Activated gamma-delta T cell treated with Interleukin-2 at 50 U/mL for 16 hours (primary cell): Measurements from ENCODE around the gene PARP15.
"Not testable (repeated sequence)": the region's sequence is repeated elsewhere in the genome, so short reads cannot be mapped to it uniquely, and the experiment has no call there.

Experiments used
- DNase-seq: peaks from one replicate; pipeline ENCODE4 v3.0.0-alpha.2; 2020

PARP15 gene

DNA sequence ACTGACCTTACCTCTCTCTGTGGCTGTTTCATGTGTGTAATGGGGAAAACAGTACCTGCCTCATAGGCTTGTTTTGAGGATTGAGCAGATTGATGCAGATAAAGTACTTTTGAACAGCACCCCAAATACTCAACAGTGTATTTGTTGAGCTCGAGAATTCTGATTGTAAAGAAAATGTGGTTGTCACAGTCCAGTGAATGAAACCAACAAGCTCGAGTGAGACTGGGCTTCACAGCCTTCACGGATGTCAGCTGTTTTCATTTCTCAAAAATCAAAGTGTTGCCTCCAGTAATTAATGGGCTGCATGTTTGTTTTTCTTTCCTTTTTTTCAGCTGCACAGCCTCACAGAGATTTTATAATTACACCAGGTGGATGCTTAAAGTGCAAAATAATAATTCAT is 43.7 kb downstream of the PARP15 start:
- no peak for DNase-seq

DNA sequence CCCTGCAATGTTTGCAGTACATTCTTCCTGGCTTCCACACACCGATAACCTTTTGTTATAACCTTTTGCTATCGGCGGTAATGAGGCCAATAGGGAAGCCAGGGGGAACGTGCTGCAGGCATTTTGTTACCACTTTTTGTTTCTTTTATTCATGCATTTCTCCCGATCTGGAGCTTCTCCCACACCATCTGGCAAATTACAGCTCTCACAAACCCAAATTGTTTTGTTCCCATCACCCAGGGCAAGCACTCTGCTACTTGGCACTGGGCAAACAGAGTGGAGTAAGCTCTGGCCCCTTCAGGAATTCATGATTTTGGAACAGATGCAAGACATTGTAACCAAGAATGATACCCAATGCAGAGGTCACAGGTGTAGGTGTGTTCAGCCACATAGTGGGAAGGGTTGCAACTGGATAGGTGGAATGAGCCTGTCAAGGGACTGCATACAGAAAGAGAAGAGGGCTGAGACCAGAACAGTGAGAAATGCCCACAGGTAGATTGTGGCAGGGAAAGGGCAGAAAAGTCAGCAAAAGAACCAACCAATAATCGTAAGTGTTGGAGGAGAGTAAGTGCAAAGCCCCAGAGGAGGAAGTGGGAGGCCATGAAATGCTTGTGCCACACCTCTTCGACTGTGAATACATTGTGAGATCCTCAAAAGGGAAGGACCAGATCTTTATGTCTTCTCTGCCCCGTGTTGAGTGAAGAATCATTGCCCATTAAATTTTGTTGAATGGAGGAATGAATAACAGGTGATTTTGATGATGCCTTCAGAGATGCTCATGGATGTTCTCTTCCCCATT is 45.8 kb downstream of the PARP15 start:
- DNase-seq: no peak

DNA sequence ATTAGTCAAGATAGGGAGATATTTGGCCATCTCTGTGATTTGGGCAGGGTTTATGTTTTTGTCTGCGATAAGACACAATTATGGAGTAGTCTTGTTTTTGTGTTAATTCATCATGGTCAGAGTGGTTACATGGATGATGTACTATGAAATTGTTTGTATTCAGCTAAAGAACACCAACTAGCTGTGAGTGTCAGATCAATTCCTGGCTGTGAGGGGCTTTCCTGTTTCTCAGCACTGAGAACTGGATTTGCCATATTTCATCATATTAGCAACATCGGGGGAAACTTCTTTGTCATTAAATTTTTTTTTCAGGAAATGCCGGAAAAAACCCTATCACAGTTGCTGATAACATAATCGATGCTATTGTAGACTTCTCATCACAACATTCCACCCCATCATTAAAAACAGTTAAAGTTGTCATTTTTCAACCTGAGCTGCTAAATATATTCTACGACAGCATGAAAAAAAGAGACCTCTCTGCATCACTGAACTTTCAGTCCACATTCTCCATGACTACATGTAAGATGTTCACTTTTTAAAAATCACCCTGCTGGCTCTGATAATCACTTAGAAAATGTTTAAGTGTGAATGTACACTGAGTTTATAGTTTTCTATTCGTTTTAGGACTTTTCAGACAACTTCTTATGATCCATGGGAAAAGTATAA is 49.2 kb downstream of the PARP15 start:
- no peak for DNase-seq

DNA sequence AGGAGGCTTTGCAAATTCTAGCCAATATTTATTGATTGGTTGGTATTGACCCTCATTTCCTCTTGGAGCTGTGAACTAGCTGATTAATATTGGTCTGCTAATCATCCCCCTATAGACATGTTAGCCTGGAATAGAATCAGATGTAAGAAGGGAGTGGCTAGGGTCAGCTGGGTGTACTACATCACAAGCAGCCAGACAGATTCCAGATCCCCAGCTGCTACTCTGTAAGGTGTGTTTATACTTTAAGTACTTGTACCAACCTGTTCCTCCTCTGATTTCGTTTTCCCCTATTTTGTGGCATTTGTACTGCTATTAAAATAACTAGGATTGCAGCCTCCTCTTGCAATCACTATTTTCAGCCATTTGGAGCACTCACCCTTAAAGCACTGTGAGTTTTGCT is 49.9 kb downstream of the PARP15 start:
- DNase-seq: no peak

DNA sequence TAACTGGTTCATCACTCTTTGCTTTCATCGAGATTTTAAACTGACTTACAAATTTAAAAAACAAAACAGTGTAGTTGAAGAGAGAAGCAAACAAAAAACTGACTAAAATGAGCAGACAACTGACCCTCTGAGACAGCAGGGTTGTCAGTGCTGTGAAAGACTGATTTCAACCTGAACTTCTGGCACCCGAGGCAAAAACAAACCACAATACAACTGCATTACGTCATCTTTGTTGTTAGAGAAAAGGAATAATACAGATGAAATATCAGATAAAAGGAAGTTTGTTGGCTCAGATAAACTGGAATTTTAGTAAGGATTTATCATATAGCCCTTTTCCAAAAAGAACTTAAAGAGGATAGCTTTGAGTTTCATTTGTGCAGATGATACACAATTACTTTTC is 51.1 kb downstream of the PARP15 start:
- no peak for DNase-seq

DNA sequence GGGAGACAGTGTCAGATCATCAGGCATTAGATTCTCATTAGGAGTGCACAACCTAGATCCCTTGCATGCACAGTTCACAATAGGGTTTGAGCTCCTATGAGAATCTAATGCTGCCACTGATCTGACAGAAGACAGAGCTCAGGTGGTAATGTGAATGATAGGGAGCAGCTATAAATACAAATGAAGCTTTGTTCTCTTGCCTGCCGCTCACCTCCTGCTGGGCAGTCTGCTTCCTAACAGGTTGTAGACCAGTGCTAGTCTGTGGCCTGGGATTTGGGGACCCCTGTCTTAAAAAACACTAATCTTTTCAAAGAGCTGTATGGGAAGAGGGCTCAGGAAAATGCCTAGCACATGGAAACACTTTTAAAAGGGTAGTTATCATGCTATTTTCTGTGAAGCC is 52.3 kb downstream of the PARP15 start:
- no peak for DNase-seq

DNA sequence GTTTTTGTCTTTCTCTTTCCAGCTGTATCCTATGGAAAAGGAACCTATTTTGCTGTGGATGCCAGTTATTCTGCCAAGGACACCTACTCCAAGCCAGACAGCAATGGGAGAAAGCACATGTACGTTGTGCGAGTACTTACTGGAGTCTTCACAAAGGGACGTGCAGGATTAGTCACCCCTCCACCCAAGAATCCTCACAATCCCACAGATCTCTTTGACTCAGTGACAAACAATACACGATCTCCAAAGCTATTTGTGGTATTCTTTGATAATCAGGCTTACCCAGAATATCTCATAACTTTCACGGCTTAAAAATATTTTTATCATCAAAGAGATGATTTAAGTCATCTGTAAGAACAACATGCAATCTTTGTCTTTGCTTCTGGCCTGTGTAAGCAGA is 58.3 kb downstream of the PARP15 start:
- no peak for DNase-seq

DNA sequence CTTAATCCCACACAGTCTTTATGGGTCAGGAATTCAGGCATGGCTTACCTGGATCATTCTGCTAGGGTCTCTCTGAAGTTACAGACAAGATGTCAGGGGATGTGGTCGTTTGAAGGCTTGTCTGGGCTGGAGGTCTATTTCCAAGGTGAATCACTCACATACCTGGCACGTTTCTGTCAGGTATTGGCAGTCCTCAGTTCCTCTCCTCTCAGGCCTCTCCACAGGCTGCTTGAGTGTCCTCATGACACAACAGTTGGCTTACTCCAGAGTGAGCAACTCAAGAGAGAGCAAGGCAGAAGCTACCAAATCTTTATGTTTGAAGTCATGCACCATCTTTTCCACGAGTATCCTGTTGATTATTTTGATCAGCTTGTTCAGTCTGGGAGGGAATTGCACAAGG is 59.2 kb downstream of the PARP15 start:
- no peak for DNase-seq

DNA sequence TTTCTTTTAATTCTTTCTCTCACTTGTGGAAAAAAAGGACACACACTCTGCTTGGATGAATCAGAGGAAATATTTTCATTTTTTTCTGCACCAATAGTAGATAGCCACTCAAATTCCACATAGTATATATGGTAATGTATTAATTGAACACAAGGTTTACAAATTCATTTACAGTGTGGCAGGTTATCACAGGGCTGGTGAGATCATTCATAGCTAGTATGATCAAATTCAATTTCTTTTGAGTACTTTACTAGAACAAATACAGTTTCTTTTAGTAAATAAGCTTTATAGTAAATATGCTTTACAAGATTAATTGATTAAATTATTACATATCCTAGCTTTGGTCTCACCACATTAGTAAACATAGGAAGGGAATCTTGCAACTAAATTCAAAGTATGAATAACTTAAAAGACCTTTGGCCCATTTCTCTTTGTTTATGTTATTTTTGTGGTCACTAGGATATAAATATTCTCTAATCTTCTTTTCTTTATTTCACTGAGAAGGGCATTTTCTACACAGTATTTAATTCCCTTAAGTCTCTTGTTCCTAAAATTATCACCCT is 63.1 kb downstream of the PARP15 start:
- DNase-seq: no peak

DNA sequence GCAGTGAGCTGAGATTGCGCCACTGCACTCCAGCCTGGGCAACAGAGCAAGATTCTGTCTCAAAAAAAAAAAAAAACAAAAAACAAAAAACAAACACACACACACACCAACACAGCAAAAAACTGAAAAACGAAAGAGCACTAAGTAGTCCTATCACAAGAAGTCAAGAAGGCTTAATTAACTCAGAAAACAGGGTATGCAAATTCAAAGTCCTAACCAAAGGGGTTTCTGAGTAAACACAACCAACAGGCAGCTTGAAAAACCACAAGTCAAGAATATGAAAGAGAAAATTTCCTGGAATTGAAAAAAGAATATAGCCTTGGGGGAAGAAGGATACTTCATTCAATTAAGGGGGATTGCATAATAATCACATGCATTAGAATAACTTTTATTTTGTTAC is 65.5 kb downstream of the PARP15 start:
- no peak for DNase-seq

DNA sequence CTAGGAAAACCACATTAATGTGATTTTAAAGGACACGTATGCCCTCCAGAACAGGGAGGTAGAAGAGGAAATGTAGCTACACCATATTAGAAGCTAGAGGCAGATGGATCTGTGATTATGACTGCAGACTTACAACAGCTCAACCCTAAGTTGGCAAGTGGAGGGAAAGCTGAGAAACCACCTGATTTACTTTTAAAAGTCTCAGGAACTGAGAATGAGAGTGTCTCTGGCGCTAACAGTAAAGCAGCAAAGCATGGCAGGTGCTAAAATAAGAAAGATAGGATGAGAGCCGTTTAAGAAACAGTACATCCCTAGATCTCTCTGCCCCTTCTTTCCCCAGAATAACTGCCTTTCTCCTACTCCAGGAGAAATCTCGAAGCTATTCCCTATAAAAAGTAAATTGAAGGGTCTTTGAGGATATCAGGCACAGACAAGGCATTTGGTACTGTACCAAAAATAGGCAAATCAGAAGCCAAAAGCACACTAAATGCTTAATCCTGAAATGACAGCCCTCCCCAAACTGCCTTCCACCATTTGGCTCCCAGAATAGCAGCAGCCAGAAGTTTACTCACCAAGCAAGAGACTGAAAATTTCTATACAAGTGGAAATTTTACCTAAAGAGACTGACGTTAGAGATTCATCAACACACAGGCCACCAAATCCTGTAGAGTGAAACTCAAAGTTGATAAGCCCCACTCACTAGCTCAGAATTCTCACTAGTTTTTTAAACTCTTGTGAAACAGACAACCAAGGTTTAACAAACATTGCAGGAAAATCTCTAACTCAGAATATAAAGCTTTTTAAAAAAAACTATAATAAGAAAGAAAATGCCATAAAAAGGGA is 68.9 kb downstream of the PARP15 start:
- DNase-seq: no peak

DNA sequence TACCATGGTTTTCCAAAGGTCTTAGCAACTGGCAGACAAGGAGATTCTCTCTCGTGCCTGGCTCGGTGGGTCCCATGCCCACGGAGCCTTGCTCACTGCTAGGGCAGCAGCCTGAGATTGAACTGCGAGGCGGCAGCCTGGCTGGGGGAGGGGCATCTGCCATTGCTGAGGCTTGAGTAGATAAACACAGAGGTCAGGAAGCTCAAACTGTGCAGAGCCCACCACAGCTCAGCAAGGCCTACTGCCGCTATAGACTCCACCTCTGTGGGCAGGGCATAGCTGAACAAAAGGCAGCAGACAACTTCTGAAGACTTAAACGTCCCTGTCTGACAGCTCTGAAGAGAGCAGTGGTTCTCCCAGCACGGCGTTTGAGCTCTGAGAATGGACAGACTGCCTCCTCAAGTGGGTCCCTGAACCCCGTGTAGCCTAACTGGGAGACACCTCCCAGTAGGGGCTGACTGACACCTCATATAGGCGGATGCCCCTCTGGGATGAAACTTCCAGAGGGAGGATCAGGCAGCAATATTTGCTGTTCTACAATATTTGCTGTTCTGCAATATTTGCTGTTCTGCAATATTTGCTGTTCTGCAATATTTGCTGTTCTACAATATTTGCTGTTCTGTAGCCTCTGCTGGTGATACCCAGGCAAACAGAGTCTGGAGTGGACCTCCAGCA is 73.9 kb downstream of the PARP15 start:
- peak; percentile 11 for DNase-seq

DNA sequence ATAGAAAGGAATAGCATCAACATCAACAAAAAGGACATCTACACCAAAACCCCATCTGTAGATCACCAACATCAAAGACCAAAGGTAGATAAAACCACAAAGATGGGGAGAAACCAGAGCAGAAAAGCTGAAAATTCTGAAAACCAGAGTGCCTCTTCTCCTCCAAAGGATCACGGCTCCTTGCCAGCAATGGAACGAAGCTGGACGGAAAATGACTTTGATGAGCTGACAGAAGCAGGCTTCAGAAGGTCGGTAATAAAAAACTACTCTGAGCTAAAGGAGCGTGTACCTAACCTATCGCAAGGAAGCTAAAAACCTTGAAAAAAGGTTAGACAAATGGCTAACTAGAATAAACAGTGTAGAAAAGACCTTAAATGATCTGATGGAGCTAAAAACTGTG is 74.5 kb downstream of the PARP15 start:
- not testable (repeated sequence) for DNase-seq

DNA sequence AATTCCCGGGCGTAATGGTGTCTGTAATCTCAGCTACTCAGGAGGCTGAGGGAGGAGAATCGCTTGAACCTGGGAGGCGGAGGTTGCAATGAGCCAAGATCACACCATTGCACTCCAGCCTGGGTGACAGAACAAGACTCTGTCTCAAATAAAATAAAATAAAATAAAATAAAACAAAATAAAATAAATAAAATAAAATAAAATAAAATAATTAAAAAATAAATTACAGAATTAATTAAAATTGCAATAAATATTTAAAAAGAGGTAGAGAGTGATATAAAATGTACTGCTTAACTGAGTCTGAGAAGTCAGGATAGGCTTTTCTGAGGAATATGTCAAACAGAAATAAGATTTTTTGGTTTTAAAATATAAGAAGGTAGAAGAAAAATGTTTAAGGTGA is 80.9 kb downstream of the PARP15 start:
- DNase-seq: not testable (repeated sequence)

DNA sequence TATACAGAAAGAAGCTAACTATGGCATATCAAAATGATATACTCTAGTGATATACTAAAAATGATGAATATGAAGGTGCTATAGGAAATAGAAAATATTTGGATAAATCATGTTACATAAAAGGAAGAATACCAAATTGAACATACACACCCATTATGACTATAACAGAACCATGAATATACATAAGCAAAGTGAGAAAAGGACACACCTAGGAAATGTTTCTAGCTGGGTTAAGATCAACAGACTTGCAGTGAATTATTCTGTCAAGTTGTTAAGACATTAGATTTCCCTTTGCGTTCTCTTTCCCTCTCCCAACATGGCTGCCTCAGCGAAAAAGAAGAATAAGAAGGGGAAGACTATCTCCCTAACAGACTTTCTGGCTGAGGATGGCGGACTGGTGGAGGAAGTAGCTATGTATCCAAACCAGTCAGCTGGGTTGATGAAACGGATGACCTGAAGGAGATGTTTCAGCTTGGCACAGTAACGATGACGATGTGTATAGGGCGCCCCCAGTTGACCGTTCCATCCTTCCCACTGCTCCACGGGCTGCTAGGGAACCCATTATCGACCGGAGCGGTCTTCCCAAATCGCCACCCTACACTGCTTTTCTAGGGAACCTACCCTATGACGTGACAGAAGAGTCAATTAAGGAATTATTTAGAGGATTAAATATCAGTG is 83.0 kb downstream of the PARP15 start:
- DNase-seq: no peak

DNA sequence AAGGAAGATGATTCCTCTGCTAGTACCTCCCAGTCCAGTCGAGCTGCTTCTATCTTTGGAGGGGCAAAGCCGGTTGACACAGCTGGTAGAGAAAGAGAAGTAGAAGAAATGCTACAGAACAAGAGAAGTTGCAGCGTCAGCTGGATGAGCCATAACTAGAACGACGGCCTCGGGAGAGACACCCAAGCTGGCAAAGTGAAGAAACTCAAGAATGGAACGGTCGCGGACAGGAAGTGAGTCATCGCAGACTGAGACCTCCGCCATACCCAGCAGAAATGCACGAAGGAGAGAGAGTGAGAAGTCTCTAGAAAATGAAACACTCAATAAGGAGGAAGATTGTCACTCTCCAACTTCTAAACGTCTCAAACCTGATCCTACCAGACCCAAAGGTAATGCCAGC is 84.2 kb downstream of the PARP15 start:
- DNase-seq: no peak

DNA sequence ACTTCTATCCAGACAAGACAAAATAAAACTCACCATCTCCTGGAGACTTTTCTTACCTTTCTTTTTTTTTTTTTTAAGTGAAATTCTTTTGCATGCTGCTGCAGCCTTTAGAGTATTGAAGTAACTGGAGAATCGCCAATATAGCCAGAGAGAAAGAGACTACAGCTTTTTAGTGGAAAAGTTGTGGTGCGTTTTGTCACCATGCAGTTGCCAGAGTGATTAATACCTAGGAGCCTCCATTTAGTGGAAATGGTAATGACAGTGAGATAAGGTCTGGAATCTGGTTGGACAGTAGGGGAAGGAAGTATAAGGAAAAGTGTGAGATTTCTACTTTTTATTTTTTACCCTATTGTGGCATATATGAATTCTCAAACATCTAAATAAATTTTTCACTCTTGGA is 85.1 kb downstream of the PARP15 start:
- no peak for DNase-seq

DNA sequence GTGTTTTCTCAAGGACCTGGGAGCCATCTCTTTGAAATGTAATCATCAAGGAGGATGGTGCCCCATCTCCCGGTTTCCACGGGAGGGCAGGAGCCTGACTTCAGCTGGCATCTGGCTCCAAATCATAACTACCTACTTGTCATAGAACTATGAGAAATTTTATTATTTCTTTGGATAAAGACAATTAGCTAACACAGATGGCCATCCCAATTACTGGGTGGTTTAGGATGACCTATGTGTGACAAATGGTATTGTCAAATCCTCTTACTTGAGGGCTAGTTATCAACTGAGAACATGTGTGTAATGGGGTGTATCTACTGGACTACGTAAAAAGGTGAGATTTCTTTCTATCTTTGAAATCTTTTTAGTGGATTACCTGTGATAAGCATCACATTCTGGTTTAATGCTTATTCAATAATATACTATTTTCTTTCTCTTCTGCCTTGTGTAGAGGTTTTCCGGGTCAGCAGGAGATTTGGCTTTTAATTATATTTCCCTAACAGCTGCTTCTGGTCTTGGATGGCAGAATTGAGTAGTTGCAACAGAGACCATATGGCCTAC is 87.9 kb downstream of the PARP15 start:
- DNase-seq: no peak

DNA sequence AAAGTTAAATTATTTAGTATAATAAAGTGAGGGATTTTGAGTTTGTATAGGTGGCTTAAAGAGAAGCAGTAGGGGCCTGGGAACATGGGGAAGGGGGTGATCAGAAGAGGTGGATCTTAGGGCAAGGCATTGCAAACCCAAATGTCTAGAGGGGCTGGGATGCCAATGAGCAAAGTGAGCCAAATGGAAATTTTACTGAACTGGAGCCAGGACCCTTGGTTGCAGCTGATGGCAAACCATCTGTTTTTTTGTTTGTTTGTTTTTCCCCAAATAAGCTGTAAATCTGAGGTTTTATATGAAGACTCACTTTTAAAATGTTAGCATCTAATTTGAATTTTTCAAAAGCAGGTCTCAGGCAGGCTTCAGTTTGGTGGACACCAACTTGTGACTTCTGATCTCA is 88.4 kb downstream of the PARP15 start:
- no peak for DNase-seq

DNA sequence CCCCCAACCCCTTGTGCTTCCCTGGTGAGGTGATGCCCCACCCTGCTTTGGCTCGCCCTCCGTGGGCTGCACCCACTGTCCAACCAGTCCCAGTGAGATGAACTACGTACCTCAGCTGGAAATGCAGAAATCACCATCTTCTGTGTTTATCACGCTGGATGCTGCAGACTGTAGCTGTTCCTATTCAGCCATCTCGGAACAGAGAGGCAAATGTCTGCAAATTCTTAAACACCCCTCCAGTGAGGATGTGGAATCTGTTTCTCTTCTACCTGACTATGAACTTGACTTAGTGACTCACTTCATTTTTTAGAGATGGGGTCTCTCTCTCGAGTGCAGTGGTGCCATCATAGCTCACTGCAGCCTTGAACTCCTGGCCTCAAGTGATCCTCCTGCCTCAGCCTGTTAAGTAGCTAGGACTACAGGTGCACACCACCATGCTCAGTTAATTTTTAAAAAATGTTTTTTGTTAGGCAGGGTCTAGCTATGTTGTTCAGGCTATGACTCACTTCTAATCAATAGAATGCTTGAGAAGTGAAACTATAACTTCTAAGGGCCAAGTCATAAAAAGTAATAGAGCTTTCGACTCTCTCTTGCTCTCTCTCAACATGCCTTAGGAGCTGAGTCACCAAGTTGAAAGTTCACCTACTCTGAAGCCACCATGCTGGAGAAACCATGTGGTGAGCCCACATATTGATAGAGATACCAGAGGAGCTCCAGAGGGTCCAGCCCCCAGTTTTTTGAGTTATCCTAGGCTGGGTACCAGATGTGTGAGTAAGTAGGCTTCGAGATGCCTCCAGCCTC is 91.7 kb downstream of the PARP15 start:
- no peak for DNase-seq

DNA sequence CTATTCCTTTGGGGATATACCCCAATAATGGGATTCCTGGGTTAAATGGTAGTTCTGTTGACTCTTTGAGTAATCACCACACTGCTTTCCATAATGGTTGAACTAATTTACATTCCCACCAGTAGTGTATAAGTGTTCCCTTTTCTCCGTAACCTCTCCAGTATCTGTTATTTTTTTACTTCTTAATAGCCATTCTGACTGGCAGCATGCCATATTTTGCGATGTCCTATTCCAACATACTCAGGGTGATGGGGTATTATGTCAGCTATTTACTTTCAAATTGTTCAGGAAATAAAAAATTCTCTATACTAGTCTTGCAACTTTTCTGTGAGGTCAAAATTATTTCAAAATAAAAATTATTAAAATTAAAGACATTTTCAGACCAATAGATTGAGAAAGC is 94.1 kb downstream of the PARP15 start:
- no peak for DNase-seq
